KMS-11 (cell line): ENCODE results near the gene ZFR.

ENCODE experiments used
- H2AFZ ChIP-seq: fragments of 200-600 bp; sonication (generic); 2 replicates; pipeline ENCODE4 v1.6.1; 2016; ENCODE audit warnings: antibody characterized with exemption, mixed run types, low read depth
- H3K27ac ChIP-seq: fragments of 200-600 bp; sonication (generic); 2 replicates; pipeline ENCODE4 v1.6.1; 2016; ENCODE audit warnings: mild to moderate bottlenecking, mixed run types
- H3K27me3 ChIP-seq: fragments of 200-600 bp; sonication (generic); 2 replicates; pipeline ENCODE4 v1.6.1; 2017; ENCODE audit warnings: mild to moderate bottlenecking, low read depth, mixed run types, moderate library complexity; ENCODE audit not compliant: insufficient read depth
- H3K36me3 ChIP-seq: fragments of 200-600 bp; sonication (generic); 2 replicates; pipeline ENCODE4 v1.6.1; 2017; ENCODE audit warnings: mild to moderate bottlenecking, mixed run types; ENCODE audit not compliant: insufficient read depth
- H3K4me1 ChIP-seq: fragments of 200-600 bp; sonication (generic); 2 replicates; pipeline ENCODE4 v1.6.1; 2016; ENCODE audit warnings: mild to moderate bottlenecking, low read depth, mixed run types; ENCODE audit not compliant: poor library complexity, severe bottlenecking
- H3K4me2 ChIP-seq: fragments of 200-600 bp; sonication (generic); 2 replicates; pipeline ENCODE4 v1.7.0; 2016; ENCODE audit warnings: mild to moderate bottlenecking, mixed run types
- H3K4me3 ChIP-seq: fragments of 200-600 bp; sonication (generic); IDR thresholded peaks from 2 replicates; pipeline ENCODE4 v1.6.1; 2017; ENCODE audit warnings: low read depth, low read length, mixed read lengths; ENCODE audit not compliant: insufficient read depth
- H3K79me2 ChIP-seq: fragments of 200-600 bp; sonication (generic); 2 replicates; pipeline ENCODE4 v1.6.1; 2016; ENCODE audit warnings: low read depth, mixed run types; ENCODE audit not compliant: insufficient read depth
- H3K9ac ChIP-seq: fragments of 200-600 bp; sonication (generic); 2 replicates; pipeline ENCODE4 v1.6.1; 2016; ENCODE audit warnings: mild to moderate bottlenecking, mixed run types
- H4K20me1 ChIP-seq: fragments of 200-600 bp; sonication (generic); 2 replicates; pipeline ENCODE4 v1.6.1; 2016; ENCODE audit warnings: mild to moderate bottlenecking, mixed run types; ENCODE audit not compliant: insufficient read depth
- CTCF ChIP-seq: fragments of 200-600 bp; sonication (generic); conservative IDR thresholded peaks from 2 replicates; pipeline ENCODE4 v1.6.1; 2017; ENCODE audit warnings: low read depth, mild to moderate bottlenecking, antibody characterized with exemption, low read length, moderate library complexity, mixed read lengths

The ZFR gene

DNA sequence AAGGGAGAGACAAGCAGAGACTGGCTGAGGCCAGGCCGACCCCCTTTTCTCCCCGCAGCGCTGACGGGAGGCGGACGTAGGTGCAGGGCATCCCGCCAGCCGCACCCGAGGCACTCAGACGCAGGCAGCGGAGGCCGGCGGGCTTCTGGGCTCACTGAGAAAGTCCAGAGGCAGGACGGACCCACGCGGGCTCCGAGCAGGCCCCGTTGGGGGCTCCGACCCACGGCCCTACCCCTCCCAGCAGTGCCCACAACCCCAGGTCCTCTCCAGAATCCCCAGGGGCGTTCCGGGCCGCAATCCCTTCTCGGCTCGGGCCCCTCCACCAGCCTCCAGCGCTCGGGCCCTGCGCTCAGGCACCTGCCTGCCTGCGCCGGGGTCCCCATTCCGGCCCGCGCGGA, 132.3 kb downstream of the ZFR start:
- Histone ChIP-seq H3K4me1 (peaks cover 26% of the 10 kb centered on the region), H2AFZ (peak overlapping the region; percentile 75), H4K20me1 (no peaks in the 10 kb centered on the region), H3K9ac (peak overlapping the region; percentile 62), H3K79me2 (peaks cover 34% of the 10 kb centered on the region; the same call in 1 of the 2 replicates), H3K36me3 (no peaks in the 10 kb centered on the region), H3K4me2 (peak overlapping the region; percentile 88), H3K4me3 (no peak overlapping the region), H3K27ac (peak overlapping the region; percentile 42), H3K27me3 (no peaks in the 10 kb centered on the region)
- TF ChIP-seq CTCF, result no peak

- H3K4me1 ChIP-seq, result peaks cover 26% of the 10 kb centered on the region
- no peaks in the 10 kb centered on the region for H3K27me3 ChIP-seq
- no peak overlapping the region for H3K4me3 ChIP-seq
- TF ChIP-seq CTCF, result no peak
- no peaks in the 10 kb centered on the region for H3K36me3 ChIP-seq
- peak overlapping the region; percentile 75 for H2AFZ ChIP-seq
- H3K27ac ChIP-seq, result 0 out of 2 replicates have a peak overlapping the region, but pooled peaks have one; percentile 42
- H3K79me2 ChIP-seq, result peaks cover 35% of the 10 kb centered on the region; the same call in 1 of the 2 replicates
- H4K20me1 ChIP-seq, result no peaks in the 10 kb centered on the region
- H3K9ac ChIP-seq, result peak overlapping the region; percentile 62
- peak overlapping the region; percentile 88 for H3K4me2 ChIP-seq
Measured at GRCh38 chr5:32311404-32312196, 132.9 kb downstream of the ZFR start.

GRCh38 chr5:32309761-32310160, 134.8 kb downstream of the ZFR start:
- H3K27me3 ChIP-seq, result no peaks in the 10 kb centered on the region
- H3K79me2 ChIP-seq, result peaks cover 42% of the 10 kb centered on the region; the same call in 1 of the 2 replicates
- no peak overlapping the region for H3K9ac ChIP-seq
- no peak overlapping the region for H3K4me3 ChIP-seq
- no peaks in the 10 kb centered on the region for H3K36me3 ChIP-seq
- no peak overlapping the region for H3K4me2 ChIP-seq
- no peaks in the 10 kb centered on the region for H4K20me1 ChIP-seq
- H2AFZ ChIP-seq, result no peak overlapping the region
- peaks cover 26% of the 10 kb centered on the region for H3K4me1 ChIP-seq
- TF ChIP-seq CTCF, result no peak
- no peak overlapping the region for H3K27ac ChIP-seq

GRCh38 chr5:32308946-32309345, 135.6 kb downstream of the ZFR start:
- Histone ChIP-seq H3K9ac (no peak overlapping the region), H3K27ac (no peak overlapping the region), H3K27me3 (no peaks in the 10 kb centered on the region), H2AFZ (no peak overlapping the region), H3K36me3 (no peaks in the 10 kb centered on the region), H3K4me1 (peaks cover 26% of the 10 kb centered on the region), H3K79me2 (peaks cover 42% of the 10 kb centered on the region; the same call in 1 of the 2 replicates), H3K4me2 (no peak overlapping the region), H3K4me3 (no peak overlapping the region), H4K20me1 (no peaks in the 10 kb centered on the region)
- TF ChIP-seq CTCF, result no peak
